NCI-H146 (cell line): ENCODE data around the gene DGAT2L6.
"Not testable (repeated sequence)": the region's sequence is repeated elsewhere in the genome, so short reads cannot be mapped to it uniquely, and the experiment has no call there.

ENCODE experiments used
- DNase-seq: peaks from one replicate; lab custom pipeline; 2025; lab: John Stamatoyannopoulos, UW

Gene DGAT2L6

DNA sequence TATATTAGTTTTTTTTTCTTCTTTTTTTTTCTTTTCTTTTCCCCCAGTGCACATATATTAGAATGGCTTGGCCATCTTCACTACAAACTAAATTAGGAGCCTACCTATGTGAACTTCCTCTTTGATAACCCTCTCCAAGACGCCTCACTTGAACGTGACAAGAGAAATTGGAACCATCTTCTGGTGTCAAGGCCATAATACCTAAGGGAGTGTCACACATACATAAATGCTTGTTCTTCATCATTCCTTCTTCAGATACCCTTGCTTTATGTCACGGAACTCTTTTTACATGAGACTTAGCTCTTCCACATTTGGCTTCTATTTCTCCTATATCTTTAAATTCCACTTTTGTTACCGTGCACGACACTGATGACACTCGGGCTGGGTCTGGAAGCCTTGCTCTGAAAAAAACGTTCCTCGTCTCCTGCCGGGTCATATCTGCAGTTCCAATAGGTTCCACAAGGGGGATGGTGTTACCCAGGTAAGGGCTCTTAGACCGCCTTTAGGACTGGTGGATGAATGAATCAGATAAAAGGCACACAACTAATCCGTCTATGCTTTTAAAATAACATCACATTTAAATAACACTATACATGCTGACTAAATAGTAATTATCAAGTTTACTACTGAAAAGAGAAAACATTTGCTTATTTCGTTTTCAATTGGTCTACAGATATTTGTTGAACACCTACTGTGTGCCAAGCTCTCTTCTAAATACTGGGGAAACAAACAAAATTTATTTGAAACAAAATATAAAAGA, 19.9 kb downstream of the DGAT2L6 start:
- DNase-seq: peak; percentile 75

GRCh38 chrX:70201732-70202131, 24.4 kb downstream of the DGAT2L6 start:
- no peak for DNase-seq

GRCh38 chrX:70208479-70208878, 31.2 kb downstream of the DGAT2L6 start:
- DNase-seq: no peak

DNA sequence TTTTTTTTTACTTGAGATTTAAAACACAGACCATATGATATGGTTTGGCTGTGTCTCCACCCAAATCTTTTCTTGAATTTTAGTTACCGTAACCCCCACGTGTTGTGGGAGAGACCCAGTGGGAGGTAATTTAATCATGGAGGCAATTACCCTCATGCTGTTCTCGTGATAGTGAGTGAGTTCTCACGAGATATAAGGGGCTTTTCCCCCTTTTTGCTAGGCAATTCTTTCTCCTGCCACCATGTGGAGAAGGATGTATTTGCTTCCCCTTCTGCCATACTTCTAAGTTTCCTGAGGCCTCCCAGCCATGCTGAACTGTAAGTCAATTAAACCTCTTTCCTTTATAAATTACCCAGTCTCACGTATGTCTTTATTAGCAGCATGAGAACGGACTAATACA, 32.3 kb downstream of the DGAT2L6 start:
- DNase-seq: peak; percentile 42

GRCh38 chrX:70219938-70220764, 42.9 kb downstream of the DGAT2L6 start:
- DNase-seq: peak; percentile 97

GRCh38 chrX:70226048-70226447, 48.8 kb downstream of the DGAT2L6 start:
- no peak for DNase-seq

DNA sequence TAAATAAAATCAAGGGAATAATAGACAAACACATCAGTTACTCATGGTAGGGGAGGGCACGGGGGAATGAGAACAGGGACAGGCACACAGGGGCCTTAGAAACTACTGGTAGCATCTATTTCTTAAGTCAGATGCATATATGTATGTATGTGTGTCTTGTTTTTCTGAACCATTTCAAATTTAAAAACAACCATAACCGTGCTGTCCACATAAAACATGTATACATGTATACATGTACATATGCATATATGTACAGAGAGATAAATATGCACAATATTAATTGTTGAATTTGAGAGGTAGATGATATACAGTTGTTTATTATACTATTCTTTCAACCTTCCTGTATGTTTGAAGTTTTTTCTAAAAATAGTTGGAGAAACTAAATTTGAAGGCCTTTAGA, 49.4 kb downstream of the DGAT2L6 start:
- DNase-seq: no peak

DNA sequence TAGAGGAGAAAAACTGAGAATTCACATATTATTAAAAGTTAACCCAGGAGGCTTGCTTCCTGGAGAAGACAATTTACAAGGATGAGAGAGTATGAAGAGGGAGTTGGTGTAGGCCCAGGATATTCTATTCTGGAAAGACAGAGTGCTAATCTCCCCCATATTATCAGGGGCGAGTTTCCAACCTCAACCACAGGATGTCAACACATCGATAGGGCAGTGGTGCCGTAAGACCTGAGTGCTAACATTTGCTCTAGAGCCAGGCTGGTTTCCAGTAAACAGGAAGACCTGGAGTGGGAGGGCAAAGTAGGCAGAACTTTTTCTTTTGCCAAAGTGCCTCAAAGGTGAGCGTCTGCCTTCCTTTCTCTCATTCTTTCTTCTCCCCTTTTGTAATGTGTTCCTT, 54.4 kb downstream of the DGAT2L6 start:
- no peak for DNase-seq

DNA sequence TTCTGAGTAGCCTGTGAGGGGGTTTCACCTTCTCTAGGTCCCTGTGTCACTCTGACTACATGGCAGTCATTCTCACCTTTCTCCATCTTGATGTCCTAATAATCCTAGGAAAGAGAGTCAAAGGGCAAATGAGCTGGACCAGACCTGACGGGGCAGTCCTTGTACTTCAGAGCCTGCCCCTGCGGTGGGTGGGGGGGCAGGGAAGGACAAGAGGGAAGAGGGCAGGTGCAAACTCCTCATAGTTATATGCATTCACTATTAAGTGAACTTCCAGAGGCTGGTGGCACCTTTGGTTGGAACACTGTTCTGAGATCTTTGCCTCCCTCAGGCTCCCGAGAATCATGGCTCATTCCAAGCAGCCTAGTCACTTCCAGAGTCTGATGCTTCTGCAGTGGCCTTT, 57.1 kb downstream of the DGAT2L6 start, which contains the start of gene AWAT1:
Gene AWAT1, plus strand, starts transcription at position 301 of the 400 bp plus-strand sequence. Its CDS starts 41 bp downstream, at position 342.
- DNase-seq: no peak

- DNase-seq: no peak
Measured at GRCh38 chrX:70240751-70241150, 63.5 kb downstream of the DGAT2L6 start.

DNA sequence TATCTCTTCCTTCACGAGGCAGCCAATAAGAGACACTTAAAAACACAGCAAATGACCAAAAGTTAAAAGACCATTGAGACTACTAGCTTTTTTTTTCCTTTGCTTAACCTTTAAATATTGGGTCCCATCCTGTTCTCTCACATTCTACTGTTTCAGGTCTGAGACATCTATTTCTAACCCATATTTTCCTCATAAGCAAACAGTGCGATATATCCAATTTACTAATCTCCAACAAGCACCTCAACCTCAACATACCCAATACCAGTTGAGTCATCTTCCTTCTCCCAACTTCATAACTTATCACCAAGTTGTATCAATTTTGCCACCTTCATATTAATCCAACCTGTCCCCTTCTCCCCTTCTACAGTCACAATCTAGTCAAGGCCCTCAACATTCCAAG, 64.2 kb downstream of the DGAT2L6 start:
- DNase-seq: no peak

- DNase-seq: not testable (repeated sequence)
Measured at GRCh38 chrX:70243601-70244000, 66.3 kb downstream of the DGAT2L6 start.

GRCh38 chrX:70244881-70245280, 67.6 kb downstream of the DGAT2L6 start:
- no peak for DNase-seq

DNA sequence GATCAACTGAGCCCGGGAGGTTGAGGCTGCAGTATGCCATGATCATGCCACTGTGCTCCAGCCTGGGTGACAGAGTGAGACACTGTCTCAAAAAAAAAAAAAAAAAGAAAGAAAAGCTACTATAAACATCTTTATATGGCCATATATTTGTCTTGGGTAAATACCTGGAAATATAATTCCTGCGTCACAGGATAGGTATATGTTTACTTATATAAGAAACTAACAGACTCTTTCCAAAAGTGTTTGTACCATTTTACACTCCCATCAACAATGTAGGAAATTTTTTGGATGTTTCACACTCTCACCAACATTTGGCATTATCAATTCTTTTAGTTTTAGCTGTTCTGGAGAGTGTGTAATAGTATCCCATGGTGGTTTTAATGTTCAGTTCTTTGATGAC, 70.0 kb downstream of the DGAT2L6 start:
- no peak for DNase-seq

DNA sequence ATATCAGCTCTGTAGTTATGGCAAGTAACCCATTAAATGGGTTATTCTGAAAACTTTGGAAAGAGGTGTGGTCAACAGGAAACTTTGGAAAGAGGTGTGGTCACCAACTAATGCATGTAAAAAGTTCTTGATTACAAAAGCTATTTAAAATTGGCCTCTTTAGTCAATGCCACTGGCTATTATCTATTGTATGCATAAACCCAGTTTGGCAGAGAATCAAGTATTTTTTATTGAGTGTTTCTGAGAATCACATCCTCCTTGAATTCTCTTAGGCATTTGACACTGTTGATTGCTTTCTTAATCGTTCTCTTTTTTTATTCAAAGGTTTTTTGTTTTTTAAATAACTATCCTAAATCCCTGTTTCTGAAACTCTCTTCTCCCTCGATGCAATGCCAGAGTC, 75.2 kb downstream of the DGAT2L6 start:
- no peak for DNase-seq

DNA sequence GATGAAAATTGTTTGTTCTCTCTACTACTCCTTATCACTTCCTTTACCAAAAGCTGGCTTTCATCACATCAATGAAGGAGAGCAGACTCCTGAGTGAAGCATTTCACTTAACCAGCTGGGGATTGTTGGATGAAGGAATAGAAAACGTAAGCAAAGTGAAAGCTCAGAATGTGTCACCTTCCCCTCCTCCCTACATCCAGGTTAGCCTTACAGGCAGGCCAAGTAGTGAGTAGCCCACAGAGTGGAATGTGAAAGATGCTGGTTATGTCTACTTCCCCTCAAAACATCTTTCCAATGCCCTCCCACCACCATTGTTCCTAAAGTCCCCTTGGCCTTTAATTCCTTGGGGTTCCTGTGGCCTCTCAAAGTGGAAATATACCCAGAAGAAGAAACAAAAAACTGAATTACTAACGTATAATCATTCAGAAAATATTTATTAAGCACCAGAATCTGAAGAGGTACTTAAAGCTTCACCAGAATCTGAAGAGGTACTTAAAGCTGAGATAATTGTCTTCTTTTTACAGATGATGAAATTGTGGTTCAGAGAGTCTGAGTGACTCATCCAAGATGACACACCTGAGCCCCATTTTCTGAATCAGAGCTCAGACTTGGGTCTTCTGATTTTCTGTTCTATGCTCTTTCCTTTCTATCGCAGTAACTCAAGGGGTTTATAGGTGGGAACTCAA, 76.2 kb downstream of the DGAT2L6 start:
- DNase-seq: no peak

GRCh38 chrX:70254063-70254400, 76.7 kb downstream of the DGAT2L6 start:
- no peak for DNase-seq

- no peak for DNase-seq
Measured at GRCh38 chrX:70254909-70255308, 77.6 kb downstream of the DGAT2L6 start.
